Suprapubic skin (tissue), 4 donors: ENCODE results near the gene SCGB2A2.

ENCODE experiments used
- EP300 ChIP-seq: sonication (generic); formaldehyde crosslinking; IDR thresholded peaks from one replicate; pipeline ENCODE4 v1.6.1; 2017; ENCODE audit warnings: antibody characterized with exemption
- POLR2A ChIP-seq, 2 donors: fragments of 450-650 bp; IDR thresholded peaks; one replicate each; pipeline ENCODE4 v1.6.1; 2017; ENCODE audit warnings: antibody characterized with exemption in 2 of 2, mild to moderate bottlenecking in 2 of 2, moderate library complexity in 2 of 2
- POLR2AphosphoS5 ChIP-seq, 3 donors: sonication (generic); formaldehyde crosslinking; IDR thresholded peaks; one replicate each; pipeline ENCODE4 v1.6.1; 2017; ENCODE audit warnings: antibody characterized with exemption in 3 of 3
- TF ChIP-seq, protein P1 (sequence below), 2 donors: fragments of 200-600 bp in 1 of 2; fragments of 450-650 bp in 1 of 2; sonication (generic) in 1 of 2; IDR thresholded peaks; one replicate each; pipeline ENCODE4 v1.5.1; 2016 to 2019; ENCODE audit warnings: antibody characterized with exemption in 2 of 2, mild to moderate bottlenecking in 1 of 2, moderate library complexity in 1 of 2

DNA sequence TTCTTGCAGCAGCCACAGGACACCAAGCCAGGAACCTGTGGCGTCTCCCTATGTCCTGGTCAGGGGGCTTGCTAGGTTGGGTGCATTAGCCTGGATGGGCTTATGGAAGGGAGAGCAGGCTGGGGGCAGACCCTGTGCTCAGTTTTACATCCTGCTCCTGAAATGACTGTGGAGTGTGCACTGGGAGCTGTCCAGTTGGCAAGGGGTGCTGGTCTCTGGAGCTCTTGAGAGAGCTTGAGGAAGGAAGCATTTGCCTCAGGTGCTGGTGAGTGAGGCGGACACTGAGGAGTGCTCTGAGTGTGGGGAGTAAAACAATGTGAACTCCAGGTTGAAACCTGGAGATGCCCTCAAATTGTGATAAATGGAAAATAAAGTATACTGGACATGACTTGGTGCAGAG is 25.5 kb downstream of the SCGB2A2 start:
- TF ChIP-seq POLR2A (IDR thresholded peaks at IDR 0.05) (no peak), POLR2AphosphoS5 (IDR thresholded peaks at IDR 0.05) (no peak), EP300 (no peak)
- TF ChIP-seq, protein P1, sequence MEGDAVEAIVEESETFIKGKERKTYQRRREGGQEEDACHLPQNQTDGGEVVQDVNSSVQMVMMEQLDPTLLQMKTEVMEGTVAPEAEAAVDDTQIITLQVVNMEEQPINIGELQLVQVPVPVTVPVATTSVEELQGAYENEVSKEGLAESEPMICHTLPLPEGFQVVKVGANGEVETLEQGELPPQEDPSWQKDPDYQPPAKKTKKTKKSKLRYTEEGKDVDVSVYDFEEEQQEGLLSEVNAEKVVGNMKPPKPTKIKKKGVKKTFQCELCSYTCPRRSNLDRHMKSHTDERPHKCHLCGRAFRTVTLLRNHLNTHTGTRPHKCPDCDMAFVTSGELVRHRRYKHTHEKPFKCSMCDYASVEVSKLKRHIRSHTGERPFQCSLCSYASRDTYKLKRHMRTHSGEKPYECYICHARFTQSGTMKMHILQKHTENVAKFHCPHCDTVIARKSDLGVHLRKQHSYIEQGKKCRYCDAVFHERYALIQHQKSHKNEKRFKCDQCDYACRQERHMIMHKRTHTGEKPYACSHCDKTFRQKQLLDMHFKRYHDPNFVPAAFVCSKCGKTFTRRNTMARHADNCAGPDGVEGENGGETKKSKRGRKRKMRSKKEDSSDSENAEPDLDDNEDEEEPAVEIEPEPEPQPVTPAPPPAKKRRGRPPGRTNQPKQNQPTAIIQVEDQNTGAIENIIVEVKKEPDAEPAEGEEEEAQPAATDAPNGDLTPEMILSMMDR (IDR thresholded peaks at IDR 0.05) = no peak
